ENCODE measurements around the gene DRC7. TPM values are rescaled to one million over a fixed set of nuclear protein-coding genes. Genes with fewer than 3 reads are reported as not detected.

Gene DRC7
- total RNA-seq, 1 donor: not detected

DNA sequence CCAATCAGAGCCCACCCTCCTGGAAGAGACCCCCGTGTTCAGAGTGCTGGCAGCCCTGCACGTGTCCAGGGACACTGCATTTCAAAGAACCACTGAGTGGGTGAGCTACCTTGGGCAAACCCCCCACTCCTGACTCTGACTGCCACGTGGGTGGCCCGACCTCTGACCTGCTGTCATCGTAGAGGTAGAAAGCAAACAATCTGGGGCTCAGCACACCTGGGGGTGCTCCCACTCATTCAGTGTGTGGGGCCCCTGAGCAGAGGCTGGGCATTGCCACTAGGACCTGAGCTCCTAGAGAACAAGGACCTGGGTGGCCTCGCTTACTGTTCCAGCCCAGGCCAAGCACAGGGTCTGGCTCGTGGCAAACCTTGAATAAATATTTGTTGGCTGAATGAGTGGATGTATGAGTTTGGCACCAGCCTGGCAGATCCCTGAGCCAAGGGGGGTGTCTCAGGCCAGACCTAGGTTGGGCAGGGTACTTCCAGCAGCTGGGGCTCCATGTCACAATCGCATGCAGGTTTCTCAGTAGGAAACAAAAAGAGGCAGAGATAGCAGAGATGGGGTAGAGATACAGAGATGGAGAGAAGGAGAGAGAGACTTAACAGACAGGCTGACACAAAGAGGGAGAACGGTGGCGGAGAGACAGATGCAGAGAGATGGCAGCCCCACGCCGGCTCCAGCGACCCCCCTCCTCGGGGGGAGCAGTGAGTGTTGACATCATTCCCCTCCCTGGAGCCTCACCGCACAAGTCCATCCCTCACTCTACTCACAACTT lies 5.4 kb upstream of the DRC7 start:
- no peak overlapping the region for H3K4me3 ChIP-seq (ENCODE audit: low read depth, low read length)
- no peak for DNase-seq (ENCODE audit: low read depth)
- TF ChIP-seq, protein P1, sequence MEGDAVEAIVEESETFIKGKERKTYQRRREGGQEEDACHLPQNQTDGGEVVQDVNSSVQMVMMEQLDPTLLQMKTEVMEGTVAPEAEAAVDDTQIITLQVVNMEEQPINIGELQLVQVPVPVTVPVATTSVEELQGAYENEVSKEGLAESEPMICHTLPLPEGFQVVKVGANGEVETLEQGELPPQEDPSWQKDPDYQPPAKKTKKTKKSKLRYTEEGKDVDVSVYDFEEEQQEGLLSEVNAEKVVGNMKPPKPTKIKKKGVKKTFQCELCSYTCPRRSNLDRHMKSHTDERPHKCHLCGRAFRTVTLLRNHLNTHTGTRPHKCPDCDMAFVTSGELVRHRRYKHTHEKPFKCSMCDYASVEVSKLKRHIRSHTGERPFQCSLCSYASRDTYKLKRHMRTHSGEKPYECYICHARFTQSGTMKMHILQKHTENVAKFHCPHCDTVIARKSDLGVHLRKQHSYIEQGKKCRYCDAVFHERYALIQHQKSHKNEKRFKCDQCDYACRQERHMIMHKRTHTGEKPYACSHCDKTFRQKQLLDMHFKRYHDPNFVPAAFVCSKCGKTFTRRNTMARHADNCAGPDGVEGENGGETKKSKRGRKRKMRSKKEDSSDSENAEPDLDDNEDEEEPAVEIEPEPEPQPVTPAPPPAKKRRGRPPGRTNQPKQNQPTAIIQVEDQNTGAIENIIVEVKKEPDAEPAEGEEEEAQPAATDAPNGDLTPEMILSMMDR (IDR thresholded peaks at IDR 0.05; ENCODE audit: insufficient read depth, low read depth, low read length): no peak

GRCh38 chr16:57689762-57690558 lies 4.6 kb upstream of the DRC7 start:
- no peak overlapping the region for H3K4me3 ChIP-seq (ENCODE audit: low read depth, low read length)
- no peak for DNase-seq (ENCODE audit: low read depth)
- TF ChIP-seq, protein P1 (IDR thresholded peaks at IDR 0.05; ENCODE audit: insufficient read depth, low read depth, low read length): no peak

DNA sequence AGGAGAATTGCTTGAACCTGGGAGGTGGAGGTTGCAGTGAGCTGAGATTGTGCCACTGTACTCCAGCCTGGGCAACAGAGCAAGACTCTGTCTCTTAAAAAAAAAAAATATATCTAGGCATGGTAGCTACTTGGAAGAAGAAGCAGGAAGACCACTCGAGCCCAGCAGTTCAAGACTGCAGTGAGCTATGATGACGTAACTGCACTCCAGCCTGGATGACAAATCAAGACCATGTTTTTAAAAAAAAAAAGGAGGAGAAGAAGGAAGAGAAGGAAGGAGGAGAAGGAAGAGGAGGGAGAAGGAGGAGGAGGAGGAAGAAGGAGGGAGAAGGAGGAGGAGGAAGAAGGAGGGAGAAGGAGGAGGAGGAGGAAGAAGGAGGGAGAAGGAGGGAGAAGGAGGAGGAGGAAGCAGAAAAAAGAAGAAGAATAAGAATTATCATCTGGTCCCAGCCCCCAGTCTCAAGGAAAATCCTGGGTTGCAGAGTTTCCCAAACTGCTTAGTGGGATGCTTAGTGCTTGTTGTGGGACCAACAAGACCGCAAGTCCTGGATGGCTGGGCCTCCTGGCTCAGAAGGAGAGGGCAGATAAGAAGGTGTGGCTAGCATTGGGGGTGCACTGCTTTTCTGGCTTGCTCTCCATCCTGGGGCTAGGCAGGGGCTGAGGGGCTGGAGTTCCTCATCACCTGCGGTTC lies 3.7 kb upstream of the DRC7 start:
- DNase-seq (ENCODE audit: low read depth): no peak
- H3K4me3 ChIP-seq (ENCODE audit: low read depth, low read length): no peak overlapping the region
- TF ChIP-seq, protein P1 (IDR thresholded peaks at IDR 0.05; ENCODE audit: insufficient read depth, low read depth, low read length): no peak

GRCh38 chr16:57692636-57693035 lies 2.0 kb upstream of the DRC7 start:
- TF ChIP-seq, protein P1 (IDR thresholded peaks at IDR 0.05; ENCODE audit: insufficient read depth, low read depth, low read length): no peak
- no peak overlapping the region for H3K4me3 ChIP-seq (ENCODE audit: low read depth, low read length)
- DNase-seq (ENCODE audit: low read depth): no peak

- no peak for DNase-seq (ENCODE audit: low read depth)
- TF ChIP-seq, protein P1 (IDR thresholded peaks at IDR 0.05; ENCODE audit: insufficient read depth, low read depth, low read length): no peak
- no peak overlapping the region for H3K4me3 ChIP-seq (ENCODE audit: low read depth, low read length)
Measured at GRCh38 chr16:57693550-57693949, 1.1 kb upstream of the DRC7 start.

DNA sequence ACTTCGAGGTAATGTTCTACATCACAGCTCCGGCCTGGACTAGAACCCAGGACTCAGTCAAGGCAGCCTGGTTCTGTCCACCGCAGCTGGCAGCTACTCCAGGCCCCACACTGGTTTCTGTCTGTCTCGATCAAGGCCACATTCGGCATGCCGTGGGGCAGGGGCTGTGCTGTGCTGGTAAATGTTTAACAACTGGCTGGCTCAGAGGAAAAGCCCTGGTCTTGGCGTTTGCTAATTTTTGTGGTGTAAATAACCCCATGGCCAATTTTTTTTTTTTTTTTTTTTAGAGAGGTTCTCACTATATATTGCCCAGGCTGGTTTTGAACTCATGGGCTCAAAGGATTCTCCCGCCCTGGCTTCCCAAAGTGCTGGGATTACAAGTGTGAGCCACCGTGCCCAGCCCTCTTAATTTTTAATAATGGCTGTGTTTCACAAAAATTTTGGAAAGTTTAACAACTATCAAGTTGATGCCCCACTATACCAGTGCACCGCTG lies 328 bp upstream of the DRC7 start:
- no peak overlapping the region for H3K4me3 ChIP-seq (ENCODE audit: low read depth, low read length)
- TF ChIP-seq, protein P1 (IDR thresholded peaks at IDR 0.05; ENCODE audit: insufficient read depth, low read depth, low read length): no peak

More for the DNA sequence above, 328 bp upstream of the DRC7 start:
- no peak for DNase-seq (ENCODE audit: low read depth)

Data from fibroblast of villous mesenchyme (primary cell).